Suprapubic skin (tissue), 4 donors: ENCODE results near the gene ALG14.

Source experiments
- CTCF ChIP-seq, 2 donors: fragments of 200-600 bp in 1 of 2; fragments of 450-650 bp in 1 of 2; sonication (generic) in 1 of 2; IDR thresholded peaks; one replicate each; pipeline ENCODE4 v1.5.1; 2016 to 2019; ENCODE audit warnings: antibody characterized with exemption in 2 of 2, mild to moderate bottlenecking in 1 of 2, moderate library complexity in 1 of 2
- POLR2A ChIP-seq, 2 donors: fragments of 450-650 bp; IDR thresholded peaks; one replicate each; pipeline ENCODE4 v1.6.1; 2017; ENCODE audit warnings: antibody characterized with exemption in 2 of 2, mild to moderate bottlenecking in 2 of 2, moderate library complexity in 2 of 2
- POLR2AphosphoS5 ChIP-seq, 3 donors: sonication (generic); formaldehyde crosslinking; IDR thresholded peaks; one replicate each; pipeline ENCODE4 v1.6.1; 2017; ENCODE audit warnings: antibody characterized with exemption in 3 of 3

- peak; percentile 96 to 100 for TF ChIP-seq CTCF (IDR thresholded peaks at IDR 0.05)
- TF ChIP-seq POLR2A (IDR thresholded peaks at IDR 0.05) = no peak
- TF ChIP-seq POLR2AphosphoS5 (IDR thresholded peaks at IDR 0.05) = peak in 1 of 3 donors; percentile 62
These were observed 29.4 kb downstream of the ALG14 start for GRCh38 chr1:95043141-95043980.
